Activated CD8-positive, alpha-beta T cell treated with anti-CD3 and anti-CD28 coated beads for 36 hours (primary cell): ENCODE data around the gene FAM219A. TPM values are rescaled to one million over a fixed set of nuclear protein-coding genes. Genes with fewer than 3 reads are reported as not detected.

Experiments
- ATAC-seq: fragments of 200-7000 bp; cut with Tn5 transposase; one replicate; pipeline ENCODE4 v1.10.0; 2021; ENCODE audit warnings: mild to moderate bottlenecking, moderate library complexity
- CTCF ChIA-PET: fragments of 350-600 bp; sonication (Branson Sonifier 250); formaldehyde crosslinking; loops from one replicate; lab custom pipeline; 2021; ENCODE audit warnings: antibody characterized with exemption; lab: Charles Lee
- POLR2A ChIA-PET: fragments of 350-600 bp; sonication (Branson Sonifier 250); formaldehyde crosslinking; loops from one replicate; lab custom pipeline; 2021; ENCODE audit warnings: antibody characterized with exemption; lab: Charles Lee
- DNase-seq: peaks from one replicate; pipeline ENCODE4 v3.0.0-alpha.2; 2020
- H3K27ac Mint-ChIP-seq: one replicate; pipeline ENCODE4 v1.8.0; 2021; ENCODE audit warnings: mild to moderate bottlenecking, mixed read lengths
- H3K27me3 Mint-ChIP-seq: one replicate; pipeline ENCODE4 v1.8.0; 2021; ENCODE audit warnings: mixed read lengths
- H3K36me3 Mint-ChIP-seq: one replicate; pipeline ENCODE4 v1.8.0; 2021; ENCODE audit warnings: low read depth, mixed read lengths
- H3K4me1 Mint-ChIP-seq: one replicate; pipeline ENCODE4 v1.8.0; 2021; ENCODE audit warnings: low read depth, mixed read lengths
- H3K4me3 Mint-ChIP-seq: one replicate; pipeline ENCODE4 v1.8.0; 2021; ENCODE audit warnings: mild to moderate bottlenecking, moderate library complexity, mixed read lengths
- H3K9me3 Mint-ChIP-seq: one replicate; pipeline ENCODE4 v1.8.0; 2021; ENCODE audit warnings: mixed read lengths
- intact Hi-C: fragments of 100-400 bp; cut with micrococcal nuclease; formaldehyde crosslinking; loops from one replicate; pipeline ENCODE4 v1.10.0; 2022
- total RNA-seq, 2 experiments: library from RNA; stranded (reverse); gene quantifications; one replicate each; pipeline ENCODE4 v1.2.3, GENCODE V29; 2021
- TF ChIP-seq, protein P1 (sequence below): fragments of 200-600 bp; IDR thresholded peaks from one replicate; pipeline ENCODE4 v1.8.0; 2022; ENCODE audit warnings: antibody characterized with exemption, mild to moderate bottlenecking

FAM219A gene
- total RNA-seq, 2 experiments from 2014 or later: 8.2 to 9.2 TPM

DNA sequence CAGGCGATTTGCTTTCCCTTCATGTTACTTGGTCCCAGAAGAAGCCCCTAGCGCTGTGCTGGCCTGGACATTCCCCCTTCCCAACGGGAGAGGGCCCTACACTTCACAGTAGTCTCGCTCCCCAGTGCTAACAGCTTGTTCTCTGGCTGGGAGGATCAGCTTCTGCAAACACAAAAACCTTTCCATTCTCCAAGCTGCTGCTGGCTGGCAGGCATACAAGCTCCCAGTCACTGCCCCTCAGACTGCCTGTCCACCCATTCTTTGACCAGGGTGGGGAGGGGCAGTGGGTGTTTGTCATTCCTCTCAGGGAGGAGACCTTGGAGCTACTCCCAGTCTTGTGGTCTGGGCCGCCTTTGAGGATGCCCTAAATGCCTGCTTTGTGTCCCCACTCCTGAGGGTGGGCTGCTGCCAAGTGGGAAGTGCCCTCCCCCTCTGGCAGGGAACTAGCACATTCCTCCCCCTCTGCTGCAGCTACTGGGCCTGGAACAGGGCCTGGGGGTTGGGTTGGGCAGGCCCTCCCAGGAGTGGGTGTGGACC lies 43.6 kb upstream of the FAM219A start:
- DNase-seq (no peak), ATAC-seq (no peak)
- intact Hi-C loops: no loop called here
- H3K27me3 Mint-ChIP-seq: peaks cover 6% of the 10 kb centered on the region
- H3K9me3 Mint-ChIP-seq: no peaks in the 10 kb centered on the region
- POLR2A ChIA-PET: no interaction called here
- TF ChIP-seq, protein P1, sequence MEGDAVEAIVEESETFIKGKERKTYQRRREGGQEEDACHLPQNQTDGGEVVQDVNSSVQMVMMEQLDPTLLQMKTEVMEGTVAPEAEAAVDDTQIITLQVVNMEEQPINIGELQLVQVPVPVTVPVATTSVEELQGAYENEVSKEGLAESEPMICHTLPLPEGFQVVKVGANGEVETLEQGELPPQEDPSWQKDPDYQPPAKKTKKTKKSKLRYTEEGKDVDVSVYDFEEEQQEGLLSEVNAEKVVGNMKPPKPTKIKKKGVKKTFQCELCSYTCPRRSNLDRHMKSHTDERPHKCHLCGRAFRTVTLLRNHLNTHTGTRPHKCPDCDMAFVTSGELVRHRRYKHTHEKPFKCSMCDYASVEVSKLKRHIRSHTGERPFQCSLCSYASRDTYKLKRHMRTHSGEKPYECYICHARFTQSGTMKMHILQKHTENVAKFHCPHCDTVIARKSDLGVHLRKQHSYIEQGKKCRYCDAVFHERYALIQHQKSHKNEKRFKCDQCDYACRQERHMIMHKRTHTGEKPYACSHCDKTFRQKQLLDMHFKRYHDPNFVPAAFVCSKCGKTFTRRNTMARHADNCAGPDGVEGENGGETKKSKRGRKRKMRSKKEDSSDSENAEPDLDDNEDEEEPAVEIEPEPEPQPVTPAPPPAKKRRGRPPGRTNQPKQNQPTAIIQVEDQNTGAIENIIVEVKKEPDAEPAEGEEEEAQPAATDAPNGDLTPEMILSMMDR: no peak
- no peak overlapping the region for H3K4me3 Mint-ChIP-seq
- no peak overlapping the region for H3K27ac Mint-ChIP-seq
- H3K36me3 Mint-ChIP-seq: no peaks in the 10 kb centered on the region
- CTCF ChIA-PET: interaction anchor here (1.1 to 10.3 kb wide), 12 partner anchors 8 to 98 kb away, joined by 3 to 90 read pairs (median 13); partner anchors contain the start of genes DNAI1 and FAM219A
- peaks cover 3% of the 10 kb centered on the region for H3K4me1 Mint-ChIP-seq

DNA sequence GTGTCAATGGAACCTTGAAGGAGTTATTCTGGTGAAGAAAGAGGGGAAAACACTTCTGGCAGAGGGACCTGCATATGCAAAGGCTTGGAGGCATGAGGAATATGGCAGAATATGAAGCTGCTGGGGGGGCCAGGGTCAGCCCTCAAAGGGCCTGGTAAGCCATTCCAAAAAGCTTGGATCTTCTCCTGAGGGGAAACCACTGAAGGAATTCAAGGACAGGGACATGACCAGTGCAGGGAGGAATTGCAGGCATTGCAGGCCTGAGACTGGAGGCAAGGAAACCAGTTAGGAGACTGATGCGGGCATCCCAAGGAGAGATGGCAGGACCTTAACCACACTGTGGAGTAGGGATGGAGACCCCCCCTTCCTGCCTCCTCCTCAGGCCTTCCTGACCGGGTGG lies 43.0 kb upstream of the FAM219A start:
- DNase-seq (no peak), ATAC-seq (no peak)
- H3K4me1 Mint-ChIP-seq: peaks cover 3% of the 10 kb centered on the region
- no peak overlapping the region for H3K4me3 Mint-ChIP-seq
- no peaks in the 10 kb centered on the region for H3K9me3 Mint-ChIP-seq
- TF ChIP-seq, protein P1: no peak
- peaks cover 6% of the 10 kb centered on the region for H3K27me3 Mint-ChIP-seq
- intact Hi-C loops: no loop called here
- ChIA-PET POLR2A (no interaction called here), CTCF (interaction anchor here (0.9 to 10.3 kb wide), 19 partner anchors 9 to 166 kb away, joined by 3 to 90 read pairs (median 5); partner anchors contain the start of genes DNAI1, FAM219A and SIGMAR1)
- H3K27ac Mint-ChIP-seq: no peak overlapping the region
- H3K36me3 Mint-ChIP-seq: no peaks in the 10 kb centered on the region

DNA sequence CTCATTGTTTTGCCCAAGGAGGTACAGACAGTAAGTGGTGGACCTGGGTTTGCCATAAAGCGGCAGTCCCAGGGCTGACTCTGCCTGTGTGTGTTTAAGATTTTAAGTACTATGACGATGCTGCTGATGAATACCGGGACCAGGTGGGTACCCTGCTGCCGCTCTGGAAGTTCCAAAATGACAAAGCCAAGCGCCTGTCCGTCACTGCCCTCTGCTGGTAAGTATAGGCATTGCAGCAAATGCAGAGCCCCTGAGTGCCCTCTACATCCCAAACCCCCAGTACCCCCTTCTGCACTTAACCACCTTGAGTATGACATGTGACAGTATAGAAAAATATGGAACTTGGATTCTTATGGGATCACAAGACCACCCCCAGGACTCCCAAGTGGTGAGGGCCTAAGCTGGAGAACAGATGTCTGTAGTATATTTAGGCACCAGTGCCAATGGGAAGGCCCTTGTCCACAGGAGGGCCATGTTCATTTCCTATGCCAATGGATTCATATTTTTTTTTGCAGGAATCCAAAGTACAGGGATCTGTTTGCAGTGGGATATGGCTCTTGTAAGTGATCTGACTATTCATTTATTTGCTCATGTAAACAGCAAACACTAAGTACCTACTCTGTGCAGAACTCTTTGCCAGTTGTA lies 42.4 kb upstream of the FAM219A start:
- no peak overlapping the region for H3K27ac Mint-ChIP-seq
- H3K27me3 Mint-ChIP-seq: peaks cover 6% of the 10 kb centered on the region
- POLR2A ChIA-PET: no interaction called here
- intact Hi-C loops: loop anchor here (1.0 kb wide), 1 partner anchor 63 kb away; no protein-coding TSS in a partner anchor
- ATAC-seq: peak; percentile 95
- peaks cover 3% of the 10 kb centered on the region for H3K4me1 Mint-ChIP-seq
- peak; percentile 84 for DNase-seq
- TF ChIP-seq, protein P1: peak; percentile 97
- CTCF ChIA-PET: interaction anchor here (0.6 to 10.3 kb wide), 34 partner anchors 9 to 166 kb away, joined by 3 to 90 read pairs (median 4); partner anchors contain the start of genes DNAI1, ENHO, FAM219A and MYORG
- H3K4me3 Mint-ChIP-seq: no peak overlapping the region
- H3K9me3 Mint-ChIP-seq: no peaks in the 10 kb centered on the region
- no peaks in the 10 kb centered on the region for H3K36me3 Mint-ChIP-seq

DNA sequence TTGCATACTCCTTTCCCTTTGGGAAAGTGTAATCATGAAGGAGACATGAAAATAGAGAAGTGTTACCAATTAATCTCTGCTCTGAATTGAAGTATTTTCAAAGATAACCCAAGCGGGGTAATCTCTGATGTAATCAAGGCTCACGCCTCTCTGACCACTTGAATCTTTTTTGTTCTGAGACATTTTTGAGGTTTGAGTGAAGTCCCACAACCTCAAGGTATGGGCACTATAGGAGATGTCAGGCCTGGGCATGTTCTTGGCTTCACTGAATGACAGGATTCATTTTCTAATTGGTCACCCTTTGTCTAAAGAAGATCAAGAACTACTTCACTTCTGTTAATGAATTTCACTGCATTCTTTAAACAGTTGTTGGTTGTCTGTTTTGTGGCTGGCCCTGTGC lies 40.7 kb upstream of the FAM219A start:
- TF ChIP-seq, protein P1: no peak
- CTCF ChIA-PET: interaction anchor here (7.2 to 10.3 kb wide), 2 partner anchors 61 to 95 kb away, joined by 74 to 90 read pairs; no protein-coding TSS in a partner anchor
- POLR2A ChIA-PET: no interaction called here
- DNase-seq: no peak
- peaks cover 3% of the 10 kb centered on the region for H3K4me1 Mint-ChIP-seq
- no peak overlapping the region for H3K27ac Mint-ChIP-seq
- ATAC-seq: no peak
- no peaks in the 10 kb centered on the region for H3K36me3 Mint-ChIP-seq
- H3K27me3 Mint-ChIP-seq: peaks cover 2% of the 10 kb centered on the region
- intact Hi-C loops: no loop called here
- no peak overlapping the region for H3K4me3 Mint-ChIP-seq
- no peaks in the 10 kb centered on the region for H3K9me3 Mint-ChIP-seq

- DNase-seq: no peak
- Mint-ChIP-seq H3K27me3 (peaks cover 4% of the 10 kb centered on the region), H3K9me3 (no peaks in the 10 kb centered on the region), H3K4me1 (peaks cover 3% of the 10 kb centered on the region), H3K27ac (no peak overlapping the region), H3K4me3 (no peak overlapping the region), H3K36me3 (no peaks in the 10 kb centered on the region)
- CTCF ChIA-PET: interaction anchor here (10.3 kb wide), 1 partner anchor 95 kb away, joined by 90 read pairs; no protein-coding TSS in a partner anchor
- POLR2A ChIA-PET: interaction anchor here (1.1 kb wide), 1 partner anchor 25 kb away, joined by 3 read pairs; no protein-coding TSS in a partner anchor
- TF ChIP-seq, protein P1: no peak
- ATAC-seq: no peak
- intact Hi-C loops: no loop called here
These were observed 40.2 kb upstream of the FAM219A start for GRCh38 chr9:34498553-34498952.
